HCT116 (cell line): ENCODE measurements around the gene C2CD4B. TPM values are rescaled to one million over a fixed set of nuclear protein-coding genes. Genes with fewer than 3 reads are reported as not detected.

Experiments
- ATAC-seq: fragments of 200-7000 bp; cut with Tn5 transposase; 2 replicates; pipeline ENCODE4 v1.9.1; 2020; ENCODE audit warnings: mild to moderate bottlenecking, moderate library complexity
- BruUV-seq: library from RNA; stranded (reverse); fragments of 400-500 nt; replicated peaks from 2 replicates; lab custom pipeline; 2021; lab: Mats Ljungman, UMichigan
- CTCF ChIA-PET: fragments of 300-600 bp; sonication (Branson Sonifier 250); formaldehyde crosslinking; loops from one replicate; lab custom pipeline; 2021; ENCODE audit warnings: antibody characterized with exemption; lab: Charles Lee
- POLR2A ChIA-PET: fragments of 300-600, 350-600 bp; sonication (Branson Sonifier 250); formaldehyde crosslinking; loops from one replicate; lab custom pipeline; 2021; ENCODE audit warnings: antibody characterized with exemption; lab: Charles Lee
- RAD21 ChIA-PET, 2 experiments: fragments of 300-600 bp; sonication (Branson Sonifier 250); formaldehyde crosslinking; loops; one replicate each; lab custom pipeline; 2023; ENCODE audit warnings: low total read pairs in 2 of 2; ENCODE audit not compliant: uncharacterized antibody in 2 of 2, unreplicated experiment in 2 of 2, low non-redundant PET in 1 of 2; lab: Charles Lee
- DNase-seq: peaks from one replicate; pipeline ENCODE4 v3.0.0-alpha.2; 2010; ENCODE audit warnings: low read depth, low spot score
- H2AFZ ChIP-seq: fragments of 200-600 bp; shearing (Covaris generic), sonication (generic); 2 replicates; pipeline ENCODE4 v1.6.1; 2017; ENCODE audit warnings: low read depth, mixed run types, mixed read lengths, antibody characterized with exemption, low read length; ENCODE audit not compliant: poor library complexity, severe bottlenecking
- H3K27ac ChIP-seq: 2 replicates; pipeline ENCODE4 v1.5.1; 2012; ENCODE audit warnings: low read depth, low read length
- H3K27me3 ChIP-seq: fragments of 200-600 bp; sonication (generic); 2 replicates; pipeline ENCODE4 v1.6.1; 2016; ENCODE audit warnings: mixed run types, low read length, mixed read lengths; ENCODE audit not compliant: insufficient read depth
- H3K36me3 ChIP-seq, 2 experiments: fragments of 200-500 bp in 1 of 2; fragments of 200-600 bp in 1 of 2; sonication (Bioruptor generic) in 1 of 2; sonication (generic) in 1 of 2; 2 replicates each; pipeline versions ENCODE4 v1.5.1 to v1.6.1; 2014 to 2016; ENCODE audit warnings: low read length in 2 of 2, inconsistent platforms in 1 of 2, mixed read lengths in 1 of 2, mixed run types in 1 of 2; ENCODE audit not compliant: insufficient read depth in 2 of 2, control insufficient read depth in 1 of 2
- H3K4me1 ChIP-seq, 2 experiments: fragments of 200-600 bp in 1 of 2; sonication (generic) in 1 of 2; 2 replicates each; pipeline versions ENCODE4 v1.5.1 to v1.6.1; 2012 to 2017; ENCODE audit warnings: low read length in 2 of 2, inconsistent platforms in 1 of 2, mild to moderate bottlenecking in 1 of 2, mixed read lengths in 1 of 2, mixed run types in 1 of 2, moderate library complexity in 1 of 2; ENCODE audit not compliant: insufficient read depth in 2 of 2, control insufficient read depth in 1 of 2
- H3K4me2 ChIP-seq: fragments of 200-600 bp; sonication (generic); 2 replicates; pipeline ENCODE4 v1.6.1; 2017; ENCODE audit warnings: mixed run types, low read length, mixed read lengths
- H3K4me3 ChIP-seq, 2 experiments: fragments of 200-600 bp in 1 of 2; sonication (generic) in 1 of 2; replicated peaks in 1 of 2; 2 replicates each; pipeline ENCODE4 v1.5.1; 2011 to 2016; ENCODE audit warnings: low read length in 2 of 2, control low read depth in 1 of 2, low read depth in 1 of 2, mild to moderate bottlenecking in 1 of 2, mixed read lengths in 1 of 2, mixed run types in 1 of 2
- H3K79me2 ChIP-seq: fragments of 200-600 bp; sonication (generic); 2 replicates; pipeline ENCODE4 v1.6.1; 2017; ENCODE audit warnings: mild to moderate bottlenecking, mixed run types, low read length, moderate library complexity, mixed read lengths; ENCODE audit not compliant: insufficient read depth
- H3K9ac ChIP-seq: fragments of 200-600 bp; sonication (generic); 2 replicates; pipeline ENCODE4 v1.6.1; 2016; ENCODE audit warnings: low read length, mixed read lengths
- H3K9me2 ChIP-seq: fragments of 200-600 bp; sonication (generic), shearing (Covaris generic); 2 replicates; pipeline ENCODE4 v1.6.1; 2017; ENCODE audit warnings: mixed run types, mild to moderate bottlenecking, moderate library complexity; ENCODE audit not compliant: insufficient read depth
- H3K9me3 ChIP-seq, 2 experiments: fragments of 200-500 bp in 1 of 2; fragments of 200-600 bp in 1 of 2; sonication (Bioruptor generic) in 1 of 2; sonication (generic) in 1 of 2; 2 replicates each; pipeline ENCODE4 v1.6.1; 2014 to 2017; ENCODE audit warnings: low read length in 2 of 2, mixed read lengths in 2 of 2, inconsistent platforms in 1 of 2, low read depth in 1 of 2, mild to moderate bottlenecking in 1 of 2, mixed run types in 1 of 2, moderate library complexity in 1 of 2; ENCODE audit not compliant: control insufficient read depth in 1 of 2, insufficient read depth in 1 of 2
- H4K20me1 ChIP-seq: fragments of 200-600 bp; sonication (generic), shearing (Covaris generic); 2 replicates; pipeline ENCODE4 v1.6.1; 2017; ENCODE audit warnings: mixed run types, mild to moderate bottlenecking, moderate library complexity; ENCODE audit not compliant: insufficient read depth
- ATF3 ChIP-seq: IDR thresholded peaks from 2 replicates; pipeline ENCODE4 v1.6.1; 2012
- CEBPB ChIP-seq: IDR thresholded peaks from 2 replicates; pipeline ENCODE4 v1.6.1; 2012; ENCODE audit warnings: low read depth
- CTCF ChIP-seq, 3 experiments: fragments of 200-600 bp in 1 of 3; sonication (generic) in 1 of 3; IDR thresholded peaks in 2 of 3; conservative IDR thresholded peaks in 1 of 3; 2 replicates each; pipeline ENCODE4 v1.5.1; 2012 to 2017; ENCODE audit warnings: low read depth in 2 of 3, low read length in 2 of 3, antibody characterized with exemption in 1 of 3, borderline replicate concordance in 1 of 3, control low read depth in 1 of 3, mild to moderate bottlenecking in 1 of 3, mixed read lengths in 1 of 3, mixed run types in 1 of 3, moderate library complexity in 1 of 3; ENCODE audit not compliant: insufficient read depth in 1 of 3
- EGR1 ChIP-seq: IDR thresholded peaks from 2 replicates; pipeline ENCODE4 v1.6.1; 2012; ENCODE audit warnings: low read depth
- ELF1 ChIP-seq: IDR thresholded peaks from 2 replicates; pipeline ENCODE4 v1.6.1; 2012; ENCODE audit warnings: low read depth, borderline replicate concordance
- EZH2 ChIP-seq: fragments of 200-600 bp; sonication (generic); IDR thresholded peaks from 2 replicates; pipeline ENCODE4 v1.6.1; 2017; ENCODE audit warnings: antibody characterized with exemption, mixed run types
- FOSL1 ChIP-seq: IDR thresholded peaks from 2 replicates; pipeline ENCODE4 v1.6.1; 2012; ENCODE audit warnings: low read depth
- JUND ChIP-seq: IDR thresholded peaks from 2 replicates; pipeline ENCODE4 v1.6.1; 2012
- POLR2AphosphoS5 ChIP-seq: IDR thresholded peaks from 2 replicates; pipeline ENCODE4 v1.6.1; 2011; ENCODE audit warnings: mild to moderate bottlenecking, low read depth, low read length, moderate library complexity
- RAD21 ChIP-seq: IDR thresholded peaks from 2 replicates; pipeline ENCODE4 v1.6.1; 2012; ENCODE audit warnings: low read depth, mild to moderate bottlenecking
- SRF ChIP-seq: IDR thresholded peaks from 2 replicates; pipeline ENCODE4 v1.6.1; 2012; ENCODE audit warnings: low read depth
- TCF7L2 ChIP-seq: IDR thresholded peaks from 2 replicates; pipeline ENCODE4 v1.7.0; 2011; ENCODE audit warnings: borderline replicate concordance, inconsistent platforms; ENCODE audit not compliant: insufficient read depth, insufficient read length; ENCODE audit errors: extremely low read depth
- intact Hi-C: fragments of 100-400 bp; cut with micrococcal nuclease; formaldehyde crosslinking; loops from 2 replicates; pipeline ENCODE4 v1.10.0; 2022
- total RNA-seq: library from RNA; stranded (reverse); gene quantifications from one replicate; pipeline ENCODE4 v1.2.1, GENCODE V29; 2021; ENCODE audit not compliant: unreplicated experiment

Gene C2CD4B
- total RNA-seq, 1 experiment from 2014 or later = not detected

DNA sequence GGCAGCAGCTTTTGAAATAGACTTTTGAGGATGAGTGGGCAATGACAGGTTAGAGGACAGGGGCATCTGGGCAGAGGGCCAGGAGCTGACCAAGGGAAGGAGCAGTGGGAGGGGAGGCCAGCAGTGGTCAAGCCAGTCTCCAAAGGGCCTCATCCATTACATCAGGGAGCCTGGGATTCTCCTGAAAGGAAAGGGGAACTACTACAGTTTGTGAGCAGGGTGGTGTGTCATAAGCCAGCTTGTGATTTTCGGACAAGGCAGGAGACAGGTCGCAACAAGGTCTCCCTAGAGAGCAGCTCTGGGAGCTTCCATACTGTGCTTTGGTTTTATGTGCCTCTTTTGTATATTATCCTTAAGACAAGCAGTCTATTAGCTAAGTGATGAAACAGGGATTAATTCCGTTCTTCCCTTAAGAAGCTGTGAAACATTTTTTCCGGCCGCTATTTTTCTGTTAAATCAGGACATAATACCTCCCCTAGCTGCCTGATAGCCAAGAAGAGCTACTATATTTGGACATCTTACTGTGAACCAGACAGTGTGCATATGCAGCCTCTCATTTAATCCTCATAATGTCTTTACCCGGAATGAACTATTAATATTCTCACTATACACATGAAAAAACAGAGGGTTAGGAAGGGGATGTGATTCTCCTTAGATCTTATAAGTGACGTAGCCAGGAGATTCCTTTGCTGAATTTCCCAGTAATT lies 46.4 kb downstream of the C2CD4B start:
- H3K27me3 ChIP-seq = no peaks in the 10 kb centered on the region
- H3K9me2 ChIP-seq = no peaks in the 10 kb centered on the region
- H3K9me3 ChIP-seq = no peaks in the 10 kb centered on the region
- no peak overlapping the region for H2AFZ ChIP-seq
- H3K79me2 ChIP-seq = no peaks in the 10 kb centered on the region
- no peak overlapping the region for H3K4me3 ChIP-seq
- DNase-seq (no peak), ATAC-seq (no peak)
- peak overlapping the region; percentile 26 for H3K4me2 ChIP-seq
- peaks cover 0 to 8% of the 10 kb centered on the region in 2 experiments; a peak in 2 of 4 replicates for H3K4me1 ChIP-seq
- no peaks in the 10 kb centered on the region for H3K36me3 ChIP-seq
- H3K27ac ChIP-seq = no peak overlapping the region
- RAD21 ChIA-PET = no interaction called here
- CTCF ChIA-PET = interaction anchor here (1.3 kb wide), 1 partner anchor 284 kb away, joined by 5 read pairs; no protein-coding TSS in a partner anchor
- intact Hi-C loops = no loop called here
- POLR2A ChIA-PET = interaction anchor here (0.5 kb wide), 1 partner anchor 1030 kb away, joined by 4 read pairs; no protein-coding TSS in a partner anchor
- H4K20me1 ChIP-seq = no peaks in the 10 kb centered on the region
- TF ChIP-seq POLR2AphosphoS5 (no peak), TCF7L2 (no peak), ELF1 (no peak), EGR1 (no peak), FOSL1 (no peak), RAD21 (no peak), EZH2 (no peak), ATF3 (no peak), CEBPB (no peak), SRF (no peak), CTCF (IDR thresholded peaks at IDR 0.05 in 2 of 3, conservative IDR thresholded peaks at IDR 0.05 in 1 of 3; ENCODE audit: borderline replicate concordance in 1 of 3, insufficient read depth in 1 of 3, low read depth in 2 of 3, low read length in 2 of 3) (no peak), JUND (no peak)
- H3K9ac ChIP-seq = no peak overlapping the region
- BruUV-seq = no TSS peak
